Stimulated activated CD8-positive, alpha-beta memory T cell treated with anti-CD3 and anti-CD28 coated beads, Interleukin-15, amount 100 ng/mL, for 48 hours (primary cell): ENCODE results near the gene AKTIP.

ENCODE experiments used
- DNase-seq, 2 donors: peaks; one replicate each; pipeline ENCODE4 v3.0.0-alpha.2; 2020; ENCODE audit warnings: low read depth in 2 of 2

AKTIP gene

GRCh38 chr16:53480394-53480793, 22.6 kb downstream of the AKTIP start:
- DNase-seq: no peak

GRCh38 chr16:53478965-53479364, 24.0 kb downstream of the AKTIP start:
- no peak for DNase-seq

GRCh38 chr16:53476867-53477266, 26.1 kb downstream of the AKTIP start:
- no peak for DNase-seq

GRCh38 chr16:53465606-53466280, 37.3 kb downstream of the AKTIP start:
- no peak for DNase-seq

GRCh38 chr16:53458635-53459034, 44.4 kb downstream of the AKTIP start:
- DNase-seq: no peak

GRCh38 chr16:53457670-53458069, 45.3 kb downstream of the AKTIP start:
- peak; percentile 47 to 51 for DNase-seq

- DNase-seq: no peak
These were observed 46.4 kb downstream of the AKTIP start for GRCh38 chr16:53456625-53457024.

- no peak for DNase-seq
These were observed 49.1 kb downstream of the AKTIP start for GRCh38 chr16:53453928-53454327.

- DNase-seq: no peak
These were observed 53.0 kb downstream of the AKTIP start for GRCh38 chr16:53449816-53450517.

GRCh38 chr16:53446090-53446489, 56.9 kb downstream of the AKTIP start:
- DNase-seq: no peak

- no peak for DNase-seq
These were observed 57.5 kb downstream of the AKTIP start for GRCh38 chr16:53445534-53445933.
